Measurements from ENCODE around the gene NPFF.

DNA sequence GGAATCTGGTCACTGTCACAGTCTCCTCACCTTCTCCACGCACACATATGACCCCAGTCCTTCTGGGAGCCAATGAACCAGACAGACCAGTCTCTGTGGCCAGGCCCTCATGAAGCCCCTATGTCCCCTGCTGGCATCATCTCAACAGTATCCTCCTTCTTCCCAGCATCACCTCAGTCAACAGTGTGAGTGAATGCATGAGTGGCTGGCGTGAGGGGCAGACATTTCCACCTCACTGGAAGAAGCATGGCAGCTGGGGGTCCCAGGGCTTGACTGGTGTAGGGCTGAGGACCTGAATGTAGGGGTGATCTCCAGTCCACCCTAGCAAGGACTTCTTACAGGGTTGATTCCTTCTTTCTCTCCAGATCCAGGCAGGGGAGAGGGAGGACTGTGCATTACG, 9.8 kb downstream of the NPFF start:
- no peak for TF ChIP-seq CTCF (IDR thresholded peaks at IDR 0.05)
- no peak for TF ChIP-seq POLR2A (IDR thresholded peaks at IDR 0.05)
- no peak for TF ChIP-seq EP300 (IDR thresholded peaks at IDR 0.05)
